GM23338 (cell line): ENCODE data around the gene STK17A.

Experiments
- CREB1 ChIP-seq: fragments of 250-450 bp; sonication (Bioruptor Pico); IDR thresholded peaks from 2 replicates; pipeline ENCODE4 v1.5.0; 2020; ENCODE audit warnings: low read depth, mild to moderate bottlenecking, moderate library complexity
- CTCF ChIP-seq, 2 experiments: fragments of 200-600 bp in 1 of 2; sonication (generic) in 1 of 2; conservative IDR thresholded peaks; 2 replicates each; pipeline versions ENCODE4 v1.5.1 to v1.6.1; 2016 to 2017; ENCODE audit warnings: antibody characterized with exemption in 2 of 2, low read depth in 2 of 2, mild to moderate bottlenecking in 2 of 2, moderate library complexity in 1 of 2
- ETS1 ChIP-seq: IDR thresholded peaks from 2 replicates; pipeline ENCODE4 v1.6.1; 2016; ENCODE audit warnings: antibody characterized with exemption
- EZH2 ChIP-seq: fragments of 200-600 bp; sonication (generic); IDR thresholded peaks from one replicate; pipeline ENCODE4 v1.8.0; 2017; ENCODE audit warnings: antibody characterized with exemption, mild to moderate bottlenecking, low read depth; ENCODE audit not compliant: unreplicated experiment
- EZH2phosphoT487 ChIP-seq: fragments of 200-600 bp; sonication (generic); IDR thresholded peaks from one replicate; pipeline ENCODE4 v1.8.1; 2018; ENCODE audit warnings: antibody characterized with exemption; ENCODE audit not compliant: unreplicated experiment
- JUNB ChIP-seq: IDR thresholded peaks from one replicate; pipeline ENCODE4 v1.6.1; 2016; ENCODE audit warnings: antibody characterized with exemption; ENCODE audit not compliant: unreplicated experiment
- NANOG ChIP-seq: IDR thresholded peaks from 2 replicates; pipeline ENCODE4 v1.6.1; 2016; ENCODE audit warnings: antibody characterized with exemption, borderline replicate concordance
- POLR2AphosphoS5 ChIP-seq: IDR thresholded peaks from 2 replicates; pipeline ENCODE4 v1.6.1; 2016; ENCODE audit warnings: antibody characterized with exemption, low read depth
- REST ChIP-seq: IDR thresholded peaks from one replicate; pipeline ENCODE4 v1.6.1; 2018; ENCODE audit warnings: antibody characterized with exemption; ENCODE audit not compliant: unreplicated experiment
- STAT1 ChIP-seq: IDR thresholded peaks from one replicate; pipeline ENCODE4 v1.6.1; 2016; ENCODE audit warnings: antibody characterized with exemption; ENCODE audit not compliant: unreplicated experiment
- ZNF114 ChIP-seq: fragments of 250-450 bp; sonication (Bioruptor Pico); IDR thresholded peaks from 2 replicates; pipeline ENCODE4 v1.5.0; 2020; ENCODE audit warnings: mild to moderate bottlenecking, moderate library complexity
- ZNF331 ChIP-seq: fragments of 250-450 bp; sonication (Bioruptor Pico); IDR thresholded peaks from 2 replicates; pipeline ENCODE4 v1.5.0; 2020; ENCODE audit warnings: low read depth, mild to moderate bottlenecking, moderate library complexity
- ZNF462 ChIP-seq: fragments of 250-450 bp; sonication (Bioruptor Pico); IDR thresholded peaks from 2 replicates; pipeline ENCODE4 v1.5.0; 2020; ENCODE audit warnings: mild to moderate bottlenecking, moderate library complexity

GRCh38 chr7:43668035-43668434, 85.1 kb downstream of the STK17A start:
- TF ChIP-seq CTCF (conservative IDR thresholded peaks at IDR 0.05; ENCODE audit: low read depth in 2 of 2) (no peak), EZH2 (no peak), POLR2AphosphoS5 (no peak), CREB1 (no peak), STAT1 (no peak), EZH2phosphoT487 (no peak), ZNF114 (CRISPR knock-in tag) (no peak), REST (no peak), NANOG (no peak), ZNF331 (no peak), JUNB (no peak), ZNF462 (CRISPR knock-in tag) (no peak), ETS1 (no peak)
